ENCODE data around the gene LIME1. TPM values are rescaled to one million over a fixed set of nuclear protein-coding genes. Genes with fewer than 3 reads are reported as not detected.

Gene LIME1
- total RNA-seq, 1 experiment from 2014 or later: 4.5 TPM

- TF ChIP-seq HMGXB4 (CRISPR knock-in tag; IDR thresholded peaks at IDR 0.05) (no peak), ATF3 (CRISPR knock-in tag; conservative IDR thresholded peaks at IDR 0.05) (no peak), ZSCAN18 (CRISPR knock-in tag; IDR thresholded peaks at IDR 0.05) (no peak), TCF7 (CRISPR knock-in tag; IDR thresholded peaks at IDR 0.05; ENCODE audit: low read depth) (no peak), ZMAT4 (CRISPR knock-in tag; IDR thresholded peaks at IDR 0.05) (no peak), AFF4 (CRISPR knock-in tag; IDR thresholded peaks at IDR 0.05; ENCODE audit: borderline replicate concordance) (no peak), E2F4 (CRISPR knock-in tag; IDR thresholded peaks at IDR 0.05; ENCODE audit: borderline replicate concordance, low read depth) (no peak), ZNF121 (CRISPR knock-in tag; IDR thresholded peaks at IDR 0.05) (no peak), TEAD4 (CRISPR knock-in tag; IDR thresholded peaks at IDR 0.05) (no peak), ZNF317 (CRISPR knock-in tag; IDR thresholded peaks at IDR 0.05; ENCODE audit: borderline replicate concordance, low read depth) (no peak), HMGA2 (CRISPR knock-in tag; IDR thresholded peaks at IDR 0.05) (no peak), NR3C1 (CRISPR knock-in tag; conservative IDR thresholded peaks at IDR 0.05; ENCODE audit: low read depth) (no peak)
- ChIA-PET POLR2A (no interaction called here), CTCF (no interaction called here)
- H3K27me3 Mint-ChIP-seq (ENCODE audit: low read depth): no peaks in the 10 kb centered on the region
- ATAC-seq (no peak), DNase-seq (ENCODE audit: low spot score) (no peak)
- H3K27ac Mint-ChIP-seq: no peak overlapping the region
- no peaks in the 10 kb centered on the region for H3K9me3 Mint-ChIP-seq
- peaks cover 11% of the 10 kb centered on the region for H3K36me3 Mint-ChIP-seq
- H3K4me3 Mint-ChIP-seq: no peak overlapping the region
- no peaks in the 10 kb centered on the region for H3K4me1 Mint-ChIP-seq
Measured at GRCh38 chr20:63731410-63731809, 5.1 kb upstream of the LIME1 start.

GRCh38 chr20:63732118-63733095 is 4.1 kb upstream of the LIME1 start:
- Mint-ChIP-seq H3K27ac (no peak overlapping the region), H3K9me3 (no peaks in the 10 kb centered on the region), H3K4me1 (no peaks in the 10 kb centered on the region), H3K27me3 (ENCODE audit: low read depth) (no peaks in the 10 kb centered on the region), H3K4me3 (no peak overlapping the region), H3K36me3 (peaks cover 8% of the 10 kb centered on the region; the same call in 1 of the 2 replicates)
- POLR2A ChIA-PET: no interaction called here
- CTCF ChIA-PET: no interaction called here
- no peak for ATAC-seq
- no peak for DNase-seq (ENCODE audit: low spot score)
- no peak for TF ChIP-seq ZNF121 (CRISPR knock-in tag; IDR thresholded peaks at IDR 0.05)
- no peak for TF ChIP-seq ZNF263 (CRISPR knock-in tag; IDR thresholded peaks at IDR 0.05; ENCODE audit: low read depth)
- no peak for TF ChIP-seq ZNF425 (CRISPR knock-in tag; conservative IDR thresholded peaks at IDR 0.05)
- no peak for TF ChIP-seq FOXP1 (CRISPR knock-in tag; IDR thresholded peaks at IDR 0.05; ENCODE audit: borderline replicate concordance)
- no peak for TF ChIP-seq SMAD3 (CRISPR knock-in tag; IDR thresholded peaks at IDR 0.05; ENCODE audit: borderline replicate concordance)
- TF ChIP-seq ZNF219 (CRISPR knock-in tag; IDR thresholded peaks at IDR 0.05; ENCODE audit: borderline replicate concordance): no peak
- no peak for TF ChIP-seq NR3C1 (CRISPR knock-in tag; conservative IDR thresholded peaks at IDR 0.05; ENCODE audit: low read depth)
- TF ChIP-seq TEAD4 (CRISPR knock-in tag; IDR thresholded peaks at IDR 0.05): no peak
- no peak for TF ChIP-seq ZNF281 (CRISPR knock-in tag; IDR thresholded peaks at IDR 0.05)

All from WTC11 (cell line).